Measurements from ENCODE around the gene XRCC5.

GRCh38 chr2:216113572-216113971, 4.4 kb downstream of the XRCC5 start:
- TF ChIP-seq CTCF (IDR thresholded peaks at IDR 0.05) (no peak), ZFX (IDR thresholded peaks at IDR 0.05; ENCODE audit: borderline replicate concordance) (no peak)
